GM18951 (cell line): ENCODE results near the gene RNF133.

Source experiments
- POLR2A ChIP-seq: IDR thresholded peaks from 4 replicates; pipeline ENCODE4 v1.6.1; 2011; ENCODE audit warnings: mild to moderate bottlenecking; ENCODE audit not compliant: insufficient read length, insufficient read depth; ENCODE audit errors: extremely low read depth
- in situ Hi-C: fragments of 300-500 bp; cut with MboI; formaldehyde crosslinking; loops from one replicate; pipeline ENCODE4 v1.12.0; 2022; ENCODE audit warnings: low sequenced_read_pairs, mixed read lengths, inconsistent platforms; ENCODE audit not compliant: unreplicated experiment

Gene RNF133

GRCh38 chr7:122699017-122699416 is at the start of gene RNF133:
Gene RNF133 (minus strand): TSS chr7:122699117. CDS start chr7:122698918, 199 bp downstream.
- in situ Hi-C loops: no loop called here
- no peak for TF ChIP-seq POLR2A

GRCh38 chr7:122748195-122748594 is 49.3 kb upstream of the RNF133 start:
- no peak for TF ChIP-seq POLR2A
- in situ Hi-C loops: no loop called here

GRCh38 chr7:122746948-122747347 is 48.0 kb upstream of the RNF133 start:
- in situ Hi-C loops: no loop called here

GRCh38 chr7:122743211-122743610 is 44.3 kb upstream of the RNF133 start:
- in situ Hi-C loops: no loop called here

More at GRCh38 chr7:122746948-122747347, 48.0 kb upstream of the RNF133 start:
- no peak for TF ChIP-seq POLR2A

GRCh38 chr7:122738947-122739346 is 40.0 kb upstream of the RNF133 start:
- in situ Hi-C loops: no loop called here
- no peak for TF ChIP-seq POLR2A

More at GRCh38 chr7:122743211-122743610, 44.3 kb upstream of the RNF133 start:
- TF ChIP-seq POLR2A: no peak

- TF ChIP-seq POLR2A: no peak
Measured at GRCh38 chr7:122736183-122736582, 37.3 kb upstream of the RNF133 start.

GRCh38 chr7:122727759-122728158 is 28.8 kb upstream of the RNF133 start:
- in situ Hi-C loops: no loop called here
- no peak for TF ChIP-seq POLR2A

More at GRCh38 chr7:122736183-122736582, 37.3 kb upstream of the RNF133 start:
- in situ Hi-C loops: no loop called here

- no peak for TF ChIP-seq POLR2A
Measured at GRCh38 chr7:122727354-122727753, 28.4 kb upstream of the RNF133 start.

GRCh38 chr7:122726881-122727280 is 28.0 kb upstream of the RNF133 start:
- TF ChIP-seq POLR2A: no peak
- in situ Hi-C loops: no loop called here

More at GRCh38 chr7:122727354-122727753, 28.4 kb upstream of the RNF133 start:
- in situ Hi-C loops: no loop called here

GRCh38 chr7:122724366-122724765 is 25.4 kb upstream of the RNF133 start:
- in situ Hi-C loops: no loop called here
- no peak for TF ChIP-seq POLR2A

- no peak for TF ChIP-seq POLR2A
- in situ Hi-C loops: no loop called here
Measured at GRCh38 chr7:122719010-122719578, 20.2 kb upstream of the RNF133 start.

GRCh38 chr7:122717356-122718089 is 18.6 kb upstream of the RNF133 start:
- in situ Hi-C loops: no loop called here
- TF ChIP-seq POLR2A: no peak

GRCh38 chr7:122715183-122715582 is 16.3 kb upstream of the RNF133 start:
- in situ Hi-C loops: no loop called here
- TF ChIP-seq POLR2A: no peak

GRCh38 chr7:122710916-122711315 is 12.0 kb upstream of the RNF133 start:
- in situ Hi-C loops: no loop called here
- TF ChIP-seq POLR2A: no peak
